ENCODE measurements around the gene NEUROD2.
"Not testable (repeated sequence)": the region's sequence is repeated elsewhere in the genome, so short reads cannot be mapped to it uniquely, and the experiment has no call there.

DNA sequence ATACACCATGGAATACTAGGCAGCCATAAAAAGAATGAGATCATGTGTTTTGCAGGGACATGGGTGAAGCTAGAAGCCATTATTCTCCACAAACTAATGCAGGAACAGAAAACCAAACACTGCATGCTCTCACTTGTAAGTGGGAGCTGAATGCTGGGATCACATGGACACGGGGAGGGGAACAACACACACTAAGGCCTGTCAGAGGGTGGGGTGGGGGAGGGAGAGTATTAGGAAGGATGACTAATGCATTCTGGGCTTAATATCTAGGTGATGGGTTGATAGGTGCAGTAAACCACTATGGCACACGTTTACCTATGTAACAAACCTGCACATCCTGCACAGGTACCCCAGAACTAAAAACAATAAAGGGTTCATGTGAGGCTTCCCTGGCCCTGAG lies 17.5 kb downstream of the NEUROD2 start:
- TF ChIP-seq, protein P1, sequence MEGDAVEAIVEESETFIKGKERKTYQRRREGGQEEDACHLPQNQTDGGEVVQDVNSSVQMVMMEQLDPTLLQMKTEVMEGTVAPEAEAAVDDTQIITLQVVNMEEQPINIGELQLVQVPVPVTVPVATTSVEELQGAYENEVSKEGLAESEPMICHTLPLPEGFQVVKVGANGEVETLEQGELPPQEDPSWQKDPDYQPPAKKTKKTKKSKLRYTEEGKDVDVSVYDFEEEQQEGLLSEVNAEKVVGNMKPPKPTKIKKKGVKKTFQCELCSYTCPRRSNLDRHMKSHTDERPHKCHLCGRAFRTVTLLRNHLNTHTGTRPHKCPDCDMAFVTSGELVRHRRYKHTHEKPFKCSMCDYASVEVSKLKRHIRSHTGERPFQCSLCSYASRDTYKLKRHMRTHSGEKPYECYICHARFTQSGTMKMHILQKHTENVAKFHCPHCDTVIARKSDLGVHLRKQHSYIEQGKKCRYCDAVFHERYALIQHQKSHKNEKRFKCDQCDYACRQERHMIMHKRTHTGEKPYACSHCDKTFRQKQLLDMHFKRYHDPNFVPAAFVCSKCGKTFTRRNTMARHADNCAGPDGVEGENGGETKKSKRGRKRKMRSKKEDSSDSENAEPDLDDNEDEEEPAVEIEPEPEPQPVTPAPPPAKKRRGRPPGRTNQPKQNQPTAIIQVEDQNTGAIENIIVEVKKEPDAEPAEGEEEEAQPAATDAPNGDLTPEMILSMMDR (IDR thresholded peaks at IDR 0.05), result not testable (repeated sequence)
- not testable (repeated sequence) for TF ChIP-seq POLR2AphosphoS5, POLR2A (IDR thresholded peaks at IDR 0.05)

Data from prostate gland (tissue), 2 donors.